HG03025 (cell line): ENCODE measurements around the gene DYNC2LI1.
"Not testable (repeated sequence)": the region's sequence is repeated elsewhere in the genome, so short reads cannot be mapped to it uniquely, and the experiment has no call there.

Experiments
- ATAC-seq: cut with Tn5 transposase; IDR thresholded peaks from one replicate; pipeline ENCODE4 v1.9.1; 2021; ENCODE audit warnings: mild to moderate bottlenecking, moderate library complexity; ENCODE audit not compliant: unreplicated experiment, low FRiP score

DYNC2LI1 gene

DNA sequence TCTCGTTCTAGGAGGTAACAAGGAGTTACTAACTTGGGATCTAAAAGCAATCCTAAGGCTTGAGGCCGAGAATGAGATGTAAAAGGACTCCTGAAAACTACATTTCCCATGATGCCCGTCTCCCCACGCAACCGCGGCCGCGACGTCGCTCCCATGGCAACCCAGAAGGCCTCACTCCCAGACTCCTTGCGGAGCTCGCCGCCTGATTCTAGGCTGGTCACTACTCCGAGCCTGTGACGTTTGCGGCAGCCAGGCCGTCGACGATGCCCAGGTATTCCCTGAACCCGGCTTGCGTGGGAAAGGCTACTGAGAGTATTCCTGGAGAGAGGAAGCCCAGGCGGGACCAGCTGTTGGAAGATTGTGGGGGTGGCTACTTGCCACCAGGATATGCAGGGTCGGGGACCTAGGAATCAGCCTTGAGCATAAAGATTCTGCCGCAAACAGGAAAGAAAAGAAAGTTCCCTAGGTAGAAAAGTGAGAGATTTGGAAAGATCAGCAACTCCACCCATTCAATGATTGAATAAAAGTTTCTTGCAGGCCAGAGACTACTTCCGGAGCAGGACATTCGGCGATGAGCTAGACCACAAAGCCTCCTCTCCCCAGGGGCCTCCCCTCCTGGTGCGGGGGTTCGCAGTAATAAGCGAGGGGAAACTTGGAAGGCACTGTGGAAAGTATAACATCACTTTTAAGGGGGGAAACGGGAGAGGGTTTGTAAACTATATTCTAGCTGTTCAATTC is at the start of gene DYNC2LI1:
Gene DYNC2LI1, plus strand, starts transcription at position 164 of the 738 bp plus-strand sequence. Its CDS starts 100 bp downstream, at position 264.
- ATAC-seq, result peak; percentile 97

DNA sequence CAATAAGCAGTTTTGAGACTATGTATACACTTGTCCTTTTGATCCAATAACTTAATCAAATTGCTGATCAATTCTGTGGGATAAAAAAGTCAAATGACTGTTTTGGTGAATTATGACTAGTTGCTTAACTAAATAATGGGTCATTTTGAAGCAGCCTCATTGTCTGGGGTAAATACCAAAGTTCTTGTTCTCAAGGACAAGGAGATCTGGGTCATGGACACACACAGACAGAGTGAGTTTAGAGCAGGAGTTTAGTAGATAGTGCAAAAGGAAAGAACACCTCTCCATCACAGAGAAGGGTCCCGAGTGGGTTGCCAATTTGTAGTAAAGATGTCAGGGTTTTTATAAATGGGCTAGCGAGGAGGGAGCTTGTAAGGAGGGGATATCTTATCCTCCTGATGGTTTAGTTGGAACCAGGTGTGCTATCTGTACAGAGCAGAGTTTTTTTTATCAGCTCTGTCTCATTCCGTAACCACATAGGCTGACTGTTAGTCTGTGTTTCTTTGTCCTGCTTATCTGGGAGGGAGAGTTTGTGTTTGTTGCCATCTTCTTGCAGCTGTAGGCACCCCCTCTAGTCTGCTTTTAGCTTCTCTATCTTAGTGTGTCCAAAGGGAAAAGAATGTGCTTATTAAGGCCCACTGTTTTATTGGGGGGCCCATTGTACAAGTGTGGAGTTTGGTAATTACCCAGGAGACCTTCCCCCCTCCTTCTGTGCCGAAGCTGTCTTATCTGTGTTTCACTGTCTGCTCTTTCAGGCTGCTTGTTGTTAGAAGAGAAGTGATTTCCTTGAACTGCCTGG is 48.9 kb upstream of the DYNC2LI1 start:
- no peak for ATAC-seq

DNA sequence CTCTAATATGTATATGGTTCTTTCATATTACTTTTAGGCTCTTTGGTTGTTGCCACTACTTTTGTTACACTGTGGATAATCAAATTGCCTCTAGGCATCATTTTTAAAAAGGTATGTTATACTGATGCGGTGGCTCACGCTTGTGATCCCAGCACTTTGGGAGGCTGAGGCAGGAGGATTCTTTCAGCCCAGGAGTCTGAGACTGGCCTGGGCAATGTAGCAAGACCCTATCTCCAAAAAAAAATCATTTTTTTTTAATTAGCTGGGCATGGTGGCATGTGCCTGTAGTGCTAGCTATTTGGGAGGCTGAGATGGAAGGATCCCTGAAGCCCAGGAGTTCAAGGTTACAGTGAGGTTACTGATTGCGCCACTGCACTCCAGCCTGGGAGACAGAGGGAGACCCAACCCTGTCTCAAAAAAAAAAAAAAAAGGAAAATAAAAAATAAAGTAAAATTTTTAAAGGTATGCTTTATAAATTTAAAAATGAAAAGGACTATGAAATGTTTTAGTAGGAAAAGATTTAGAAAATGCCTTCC is 48.1 kb upstream of the DYNC2LI1 start:
- no peak for ATAC-seq

DNA sequence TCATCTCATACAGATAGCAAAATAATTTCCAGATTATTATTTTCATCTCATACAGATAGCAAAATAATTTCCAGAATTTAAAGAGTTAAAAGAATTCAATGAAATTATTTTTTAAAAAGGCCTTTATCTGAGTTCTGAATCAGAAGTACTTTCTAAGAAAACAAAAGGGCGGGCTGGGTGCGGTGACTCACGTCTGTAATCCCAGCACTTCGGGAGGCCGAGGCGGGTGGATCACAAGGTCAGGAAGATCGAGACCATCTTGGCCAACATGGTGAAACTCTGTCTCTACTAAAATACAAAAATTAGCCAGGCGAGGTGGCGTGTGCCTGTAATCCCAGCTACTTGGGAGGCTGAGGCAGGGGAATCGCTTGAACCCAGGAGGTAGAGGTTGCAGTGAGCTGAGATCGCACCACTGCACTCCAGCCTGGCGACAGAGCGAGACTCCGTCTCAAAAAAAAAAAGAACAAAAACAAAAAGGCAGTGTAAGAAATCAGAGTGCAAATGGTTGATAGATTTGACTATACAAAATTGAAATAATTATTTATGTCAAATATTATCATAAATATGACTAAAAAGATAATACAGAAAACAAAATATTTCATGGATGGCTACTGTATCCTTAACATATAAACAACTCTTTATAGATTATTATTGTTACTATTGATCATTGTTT is 46.7 kb upstream of the DYNC2LI1 start:
- not testable (repeated sequence) for ATAC-seq

DNA sequence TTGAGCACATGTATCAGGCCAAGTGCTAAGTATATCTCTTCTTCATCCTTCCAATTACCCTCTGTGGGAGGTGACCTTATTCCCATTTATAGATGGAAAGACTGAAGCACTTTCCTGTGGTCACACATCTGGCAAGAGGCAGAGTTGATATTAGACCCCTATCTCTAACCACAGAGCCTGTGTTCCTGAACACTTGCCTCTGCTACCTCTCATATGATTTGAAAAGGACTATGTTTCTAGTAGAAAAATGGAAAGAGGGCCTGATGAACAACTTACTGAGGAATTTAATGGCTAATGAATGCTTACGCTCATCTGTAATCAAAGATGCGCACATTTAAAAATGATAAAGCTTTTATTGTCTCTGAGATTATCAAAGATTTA is 46.2 kb upstream of the DYNC2LI1 start:
- ATAC-seq, result no peak

DNA sequence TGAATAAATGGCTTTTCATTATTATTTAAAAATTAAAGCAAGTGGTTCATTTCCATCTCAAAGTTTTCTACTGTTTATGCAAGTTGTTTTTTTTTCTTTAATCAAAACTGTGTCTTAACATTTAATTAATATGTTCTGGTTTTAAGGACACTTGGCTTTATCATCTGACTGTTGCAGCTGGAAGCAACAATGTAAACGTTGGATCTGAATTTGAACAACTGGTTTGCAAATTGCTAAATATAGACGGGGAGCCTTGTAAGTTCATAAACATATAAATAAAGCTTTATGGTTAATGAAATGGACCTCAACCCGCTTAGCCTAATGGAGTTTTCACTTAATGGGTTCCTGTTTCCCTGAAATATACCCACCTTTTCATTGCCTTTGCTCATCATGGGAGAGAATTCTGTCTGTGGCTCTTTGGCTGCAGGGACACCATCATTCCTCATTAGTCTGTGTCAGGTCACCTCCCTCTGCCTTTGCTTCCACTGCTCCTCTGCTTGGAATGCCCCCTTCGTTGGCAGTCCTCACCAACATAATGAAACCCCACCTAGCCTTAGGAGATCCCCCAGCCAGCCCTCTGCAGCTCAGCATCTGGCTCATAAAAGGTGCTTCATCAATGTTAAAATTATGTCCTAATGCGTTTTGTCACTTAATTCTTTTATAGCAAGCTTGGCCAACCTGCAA is 44.2 kb upstream of the DYNC2LI1 start:
- ATAC-seq, result no peak

DNA sequence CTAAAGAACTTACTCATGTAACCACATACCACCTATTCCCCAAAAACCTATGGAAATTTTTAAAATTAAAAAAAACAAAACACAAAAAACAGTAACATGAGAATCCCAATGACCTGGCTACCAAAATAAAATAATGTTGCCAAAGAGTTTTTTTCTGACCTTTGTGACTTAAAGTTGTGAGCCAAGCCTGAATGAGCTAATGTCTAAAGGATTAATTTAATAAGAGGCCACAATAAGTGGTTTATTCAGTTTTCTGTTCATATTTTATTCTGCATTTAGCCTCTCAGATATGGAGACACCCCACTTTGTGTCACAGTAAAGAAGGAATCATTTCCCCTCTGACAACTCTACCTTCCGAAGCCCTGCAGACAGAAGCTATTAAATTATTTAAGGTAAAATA is 42.6 kb upstream of the DYNC2LI1 start:
- ATAC-seq, result no peak

DNA sequence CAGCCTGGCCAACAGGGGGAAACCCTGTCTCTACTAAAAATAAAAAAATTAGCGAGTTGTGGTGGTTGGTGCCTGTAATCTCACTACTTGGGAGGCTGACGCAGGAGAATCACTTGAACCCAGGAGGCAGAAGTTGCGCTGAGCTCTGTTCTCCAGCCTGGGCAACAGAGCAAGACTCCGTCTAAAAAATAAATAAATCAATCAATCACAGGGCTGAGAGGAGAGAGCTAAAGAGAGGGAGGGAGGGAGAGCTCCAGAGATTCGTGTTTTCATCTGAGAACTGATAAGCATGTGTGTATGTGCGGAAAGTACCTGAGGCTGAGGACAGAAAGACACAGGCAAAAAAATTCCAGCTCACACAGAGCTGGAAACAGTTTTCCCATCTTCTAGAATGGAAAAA is 37.2 kb upstream of the DYNC2LI1 start:
- ATAC-seq, result no peak

DNA sequence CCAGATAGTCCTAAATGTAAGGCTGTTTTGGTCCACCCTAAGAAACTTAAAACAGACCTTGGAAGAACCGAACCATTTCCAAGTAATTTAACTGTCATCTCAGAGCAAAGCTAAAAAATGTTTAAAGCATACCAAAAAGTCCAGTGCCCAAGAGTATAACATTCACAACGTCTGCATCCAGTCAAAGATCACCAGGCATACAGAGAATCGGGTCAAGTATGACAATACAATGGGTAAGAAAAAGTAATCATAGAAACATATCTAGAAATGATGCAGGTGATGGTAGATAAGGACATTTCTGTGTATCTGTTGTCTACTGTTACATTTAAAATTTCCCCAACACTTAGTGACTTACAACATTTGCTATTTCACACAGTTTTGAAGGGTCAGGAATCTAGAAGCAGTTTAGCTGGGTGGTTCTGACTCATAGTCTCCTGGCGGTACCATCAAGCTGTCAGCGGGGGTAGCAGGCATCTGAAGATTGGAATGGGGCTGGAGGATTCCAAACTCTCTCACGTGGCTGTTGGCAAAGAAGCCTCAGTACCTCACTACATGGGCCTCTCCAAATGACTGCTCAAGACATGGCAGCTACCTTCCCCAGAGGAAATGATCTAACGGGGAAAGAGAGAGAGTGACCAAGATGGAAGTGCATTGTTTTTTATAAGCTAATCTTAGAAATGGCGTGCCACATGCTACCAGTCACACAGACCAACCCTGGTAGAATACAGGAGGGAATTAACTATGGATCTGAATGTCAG is 36.6 kb upstream of the DYNC2LI1 start:
- no peak for ATAC-seq

DNA sequence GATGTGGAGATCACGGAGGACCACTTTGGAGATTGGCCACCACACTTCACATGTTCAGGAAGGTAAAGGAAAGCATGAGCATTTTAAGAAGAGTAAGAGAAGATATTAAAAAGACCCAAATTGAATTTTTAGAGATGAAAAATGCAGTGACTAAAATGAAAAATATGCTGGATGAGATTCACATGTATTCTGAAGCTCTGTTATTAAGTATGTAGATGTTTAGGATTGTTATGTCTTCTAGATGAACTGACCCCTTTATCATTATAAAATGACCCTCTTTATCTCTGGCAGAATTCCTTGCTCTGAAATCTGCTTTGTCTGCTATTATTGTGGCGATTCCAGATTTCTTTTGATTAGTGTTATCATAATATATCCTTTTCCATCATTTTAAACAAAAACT is 36.0 kb upstream of the DYNC2LI1 start:
- no peak for ATAC-seq

DNA sequence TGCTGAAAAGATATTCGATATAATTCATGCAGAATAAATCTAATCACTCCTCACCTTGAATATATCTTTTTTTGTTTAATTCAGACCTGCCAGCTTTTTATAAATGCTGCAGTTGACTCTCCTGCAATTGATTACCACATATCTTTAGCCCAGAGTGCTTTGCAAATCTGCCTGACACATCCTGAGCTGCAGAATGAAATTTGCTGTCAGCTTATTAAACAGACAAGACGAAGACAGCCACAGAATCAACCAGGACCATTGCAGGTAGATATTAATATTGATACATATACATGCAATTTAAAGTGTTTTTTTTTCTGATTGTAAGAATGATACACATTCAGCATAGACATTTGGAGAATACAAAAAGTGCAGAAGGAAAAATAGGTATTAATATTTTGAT is 35.6 kb upstream of the DYNC2LI1 start:
- ATAC-seq, result no peak

DNA sequence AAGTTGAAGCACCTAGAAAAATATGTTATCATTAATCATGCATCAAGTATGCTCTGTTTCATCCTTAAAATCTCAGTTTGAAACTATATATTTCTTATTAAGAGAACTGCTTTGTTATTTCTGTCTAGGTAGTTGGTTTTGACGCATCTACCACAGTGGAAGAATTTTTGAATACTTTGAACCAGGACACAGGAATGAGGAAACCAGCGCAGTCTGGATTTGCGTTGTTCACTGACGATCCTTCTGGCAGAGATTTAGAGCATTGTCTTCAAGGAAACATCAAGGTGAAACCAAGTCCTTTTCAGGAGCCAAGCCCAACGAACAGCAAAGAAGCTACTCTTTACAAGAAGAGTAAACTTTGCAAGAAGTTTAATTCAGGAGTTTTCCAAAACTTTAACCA is 30.1 kb upstream of the DYNC2LI1 start:
- no peak for ATAC-seq

DNA sequence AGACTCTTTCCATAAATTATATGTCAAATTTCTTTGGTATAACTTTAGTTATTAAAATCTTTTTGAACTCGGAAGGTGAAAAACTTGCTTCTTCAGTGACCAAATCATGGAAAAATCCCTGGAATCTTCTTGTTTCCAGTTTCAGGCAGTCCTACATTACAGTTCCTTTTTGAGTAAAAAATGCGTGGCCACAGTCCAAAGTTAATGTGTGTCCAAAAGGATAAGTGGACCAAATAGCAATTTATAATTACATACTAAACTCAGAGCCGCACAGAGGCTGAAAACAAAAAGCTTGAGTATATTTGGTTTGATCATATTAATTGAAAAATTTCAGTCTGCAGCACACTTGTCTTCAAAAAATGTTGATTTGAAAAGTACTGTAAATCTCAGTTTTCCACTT is 28.4 kb upstream of the DYNC2LI1 start:
- no peak for ATAC-seq

DNA sequence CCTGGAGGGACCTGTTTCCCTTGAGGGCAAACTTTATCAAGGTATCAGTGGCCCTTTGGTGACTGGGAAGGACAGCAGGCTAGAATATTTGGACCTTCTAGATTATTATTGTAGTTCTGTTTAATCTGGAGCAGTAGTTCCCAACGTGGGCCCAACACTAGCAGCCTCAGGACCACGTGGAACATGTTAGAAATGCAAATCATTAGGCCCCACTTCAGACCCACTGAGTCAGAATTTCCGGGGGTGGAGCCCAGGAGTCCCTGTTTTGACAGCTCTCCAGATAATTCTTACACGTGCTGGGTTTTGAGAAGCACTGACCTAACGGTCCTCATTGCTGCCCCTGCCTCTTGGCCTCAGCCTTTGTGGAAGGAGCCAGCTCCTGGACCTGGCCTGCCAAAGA is 25.5 kb upstream of the DYNC2LI1 start:
- no peak for ATAC-seq

DNA sequence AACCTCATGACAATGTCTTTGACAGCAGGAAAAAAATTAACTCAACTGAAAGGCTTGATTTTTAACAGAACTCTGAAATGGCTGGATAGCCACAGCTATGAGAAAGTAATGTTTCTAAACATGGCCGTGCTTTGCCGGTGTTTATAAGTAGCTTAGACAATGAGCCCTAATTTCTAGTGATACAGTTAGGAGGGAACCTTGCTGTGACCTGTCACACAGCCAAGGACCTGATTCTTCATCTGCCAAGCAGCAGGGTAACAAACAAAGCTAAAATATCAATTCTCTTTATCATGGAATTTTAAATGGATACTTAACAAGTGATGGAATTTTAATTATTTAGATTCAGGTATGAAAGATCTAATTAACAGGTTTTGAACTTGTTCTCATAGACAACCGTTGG is 24.3 kb upstream of the DYNC2LI1 start:
- no peak for ATAC-seq

DNA sequence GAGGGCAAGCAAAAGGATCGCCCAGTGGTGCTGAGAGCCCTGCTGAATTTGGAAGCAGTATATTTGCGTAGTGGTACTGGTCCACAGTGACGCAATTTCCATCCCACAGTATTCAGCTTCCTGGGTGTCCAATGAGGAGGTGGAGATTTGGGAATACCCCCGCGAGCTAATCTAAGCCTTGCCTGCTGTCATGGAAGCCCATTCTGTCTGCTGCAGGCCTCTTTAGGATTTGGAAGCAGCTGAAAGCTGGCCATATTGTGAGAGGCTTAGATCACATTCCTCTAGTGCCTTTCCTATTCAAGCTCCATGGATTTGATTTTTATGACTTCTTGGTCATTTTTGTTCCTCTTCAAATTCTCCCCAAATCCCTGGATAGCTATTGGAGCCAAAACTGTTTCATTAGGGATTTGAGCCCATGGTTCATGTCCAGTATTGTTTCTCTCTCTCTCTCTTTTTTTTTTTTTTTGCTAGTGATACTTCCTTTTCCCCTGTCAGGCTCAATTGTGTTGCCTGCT is 22.3 kb upstream of the DYNC2LI1 start:
- no peak for ATAC-seq

DNA sequence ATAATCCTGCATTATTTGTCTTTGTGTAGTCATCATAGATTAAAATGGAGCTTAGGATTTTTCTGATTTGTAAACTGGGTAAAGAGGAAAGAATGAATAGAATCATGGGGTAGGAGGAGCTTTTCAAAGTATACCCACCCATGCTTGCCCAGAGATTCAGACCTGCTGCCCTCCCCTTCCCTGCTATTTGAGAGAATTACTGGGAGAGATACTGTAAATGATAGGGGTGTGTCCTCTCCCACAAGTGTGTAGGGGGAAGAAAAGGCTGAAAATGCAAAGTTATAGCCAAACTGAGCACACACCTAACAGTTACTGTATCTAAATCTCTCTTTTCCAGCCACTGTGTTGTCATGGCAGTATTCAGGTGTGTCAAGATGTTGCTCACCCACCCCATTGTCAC is 21.5 kb upstream of the DYNC2LI1 start:
- ATAC-seq, result no peak

DNA sequence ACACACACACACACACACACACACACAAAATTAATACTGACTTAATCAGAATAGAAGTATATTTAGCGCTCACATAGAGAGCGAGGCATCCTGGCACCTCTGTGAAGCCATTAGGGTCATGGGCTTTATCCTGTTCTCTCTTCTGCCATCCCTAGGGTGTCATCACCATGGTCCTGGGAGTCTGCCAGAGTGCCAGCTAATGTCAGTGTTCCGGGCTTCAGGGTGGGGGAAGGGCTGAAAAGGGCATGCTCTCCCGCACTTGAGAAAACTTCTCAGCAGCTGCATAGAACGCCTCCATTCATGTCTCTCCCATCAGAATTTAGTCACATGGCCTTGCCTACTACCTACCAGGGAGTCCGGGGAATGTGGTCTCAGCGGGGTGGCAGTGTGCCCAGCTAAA is 19.7 kb upstream of the DYNC2LI1 start:
- no peak for ATAC-seq

DNA sequence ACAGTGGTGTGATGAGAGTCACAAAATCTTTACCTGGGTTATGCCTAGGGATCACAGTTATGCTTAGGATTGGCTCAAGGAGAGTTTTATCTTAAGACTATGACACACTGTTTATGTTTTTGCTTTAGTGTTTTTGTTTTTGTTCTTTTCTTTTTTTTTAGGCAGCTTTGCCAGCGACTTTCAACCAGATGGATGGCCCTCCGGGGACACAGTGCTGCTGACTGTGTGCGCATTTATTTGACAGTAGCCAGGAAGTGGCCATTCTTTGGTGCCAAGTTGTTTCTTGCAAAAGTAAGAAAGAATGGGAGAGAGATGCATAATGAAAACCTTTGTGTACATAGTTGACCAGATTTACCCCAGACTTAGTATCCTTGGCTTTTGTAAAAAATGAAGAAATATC is 15.1 kb upstream of the DYNC2LI1 start:
- no peak for ATAC-seq

DNA sequence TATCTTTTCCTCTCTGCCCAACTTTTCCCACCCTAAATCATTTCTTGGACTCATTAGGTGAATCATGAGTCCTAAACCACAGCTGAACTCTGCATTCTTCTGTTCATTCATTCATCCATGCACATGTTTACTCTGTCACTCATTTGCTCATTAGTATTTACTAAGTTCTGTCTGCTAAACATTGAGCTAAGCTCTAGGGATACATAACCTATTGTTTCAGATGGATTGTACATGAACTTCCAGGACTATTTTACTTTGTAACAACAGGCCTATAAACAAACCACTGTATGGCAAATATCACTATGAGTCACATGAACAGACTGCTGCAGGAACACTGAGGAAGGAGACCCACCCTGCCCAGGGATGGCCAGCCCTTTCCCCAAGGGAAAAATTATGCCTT is 14.6 kb upstream of the DYNC2LI1 start:
- no peak for ATAC-seq
